Endothelial cell of umbilical vein (primary cell): ENCODE results near the gene CRYGN. TPM values are rescaled to one million over a fixed set of nuclear protein-coding genes. Genes with fewer than 3 reads are reported as not detected.

Source experiments
- BruUV-seq: library from RNA; stranded (reverse); fragments of 400-500 nt; replicated peaks from 2 replicates; lab custom pipeline; 2021; lab: Mats Ljungman, UMichigan
- CTCF ChIA-PET: fragments of 300-600, 350-600 bp; sonication (Branson Sonifier 250); formaldehyde crosslinking; loops from one replicate; lab custom pipeline; 2021; ENCODE audit warnings: antibody characterized with exemption, inconsistent platforms; lab: Charles Lee
- POLR2A ChIA-PET: fragments of 300-600, 350-600 bp; sonication (Branson Sonifier 250); formaldehyde crosslinking; loops from one replicate; lab custom pipeline; 2021; ENCODE audit warnings: antibody characterized with exemption, inconsistent platforms; lab: Charles Lee
- DNase-seq: peaks from one replicate; pipeline ENCODE4 v3.0.0-alpha.2; 2011; ENCODE audit warnings: low read depth, low spot score
- FAIRE-seq: peaks from 2 replicates; lab custom pipeline; 2011; peaks lifted over from hg19 to GRCh38; lab: Jason Lieb, UNC
- H2AFZ ChIP-seq: 2 replicates; pipeline ENCODE4 v1.6.0; 2012; ENCODE audit warnings: low read depth, low read length, control low read depth, inconsistent platforms
- H3K27ac ChIP-seq: 2 replicates; pipeline ENCODE4 v1.5.1; 2011; ENCODE audit warnings: low read depth, mild to moderate bottlenecking, control low read depth, low read length, moderate library complexity; ENCODE audit not compliant: insufficient read depth
- H3K27me3 ChIP-seq, 2 experiments: 2 replicates each; pipeline versions ENCODE4 v1.6.0 to v1.6.1; 2011; ENCODE audit warnings: low read length in 2 of 2, mixed read lengths in 1 of 2; ENCODE audit not compliant: control insufficient read depth in 2 of 2, insufficient read depth in 2 of 2
- H3K36me3 ChIP-seq, 2 experiments: 2 replicates in 1 of 2; 3 replicates in 1 of 2; pipeline ENCODE4 v1.5.1; 2011; ENCODE audit warnings: low read length in 2 of 2, mild to moderate bottlenecking in 1 of 2, moderate library complexity in 1 of 2; ENCODE audit not compliant: control insufficient read depth in 2 of 2, insufficient read depth in 2 of 2; ENCODE audit errors: extremely low read depth in 1 of 2
- H3K4me1 ChIP-seq: 3 replicates; pipeline ENCODE4 v1.5.1; 2011; ENCODE audit warnings: mild to moderate bottlenecking, low read length; ENCODE audit not compliant: control insufficient read depth, insufficient read depth; ENCODE audit errors: extremely low read depth
- H3K4me2 ChIP-seq: 2 replicates; pipeline ENCODE4 v1.6.1; 2011; ENCODE audit warnings: low read length, control low read depth, mixed read lengths; ENCODE audit not compliant: insufficient read depth
- H3K4me3 ChIP-seq, 3 experiments: fragments of 200-600 bp in 1 of 3; sonication (generic), shearing (Covaris generic) in 1 of 3; replicated peaks in 1 of 3; 2 replicates each; pipeline ENCODE4 v1.5.1; 2011 to 2016; ENCODE audit warnings: control low read depth in 3 of 3, low read length in 3 of 3, mild to moderate bottlenecking in 2 of 3, inconsistent platforms in 1 of 3, low read depth in 1 of 3, moderate library complexity in 1 of 3; ENCODE audit not compliant: insufficient read depth in 1 of 3
- H3K79me2 ChIP-seq: 2 replicates; pipeline ENCODE4 v1.6.0; 2012; ENCODE audit warnings: low read length, inconsistent platforms; ENCODE audit not compliant: control insufficient read depth, insufficient read depth
- H3K9ac ChIP-seq: replicated peaks from 2 replicates; pipeline ENCODE3; 2011; ENCODE audit warnings: low read length, control low read depth; ENCODE audit not compliant: insufficient read depth; ENCODE audit errors: extremely low read depth
- H3K9me1 ChIP-seq: replicated peaks from 3 replicates; pipeline ENCODE4 v1.6.0; 2011; ENCODE audit warnings: mild to moderate bottlenecking, low read length; ENCODE audit not compliant: control insufficient read depth, insufficient read depth; ENCODE audit errors: extremely low read depth
- H3K9me3 ChIP-seq: replicated peaks from 2 replicates; pipeline ENCODE4 v1.5.1; 2012; ENCODE audit warnings: low read length, inconsistent platforms; ENCODE audit not compliant: control insufficient read depth, insufficient read depth
- H4K20me1 ChIP-seq: replicated peaks from 2 replicates; pipeline ENCODE3; 2011; ENCODE audit warnings: mild to moderate bottlenecking, low read length; ENCODE audit not compliant: control insufficient read depth, insufficient read depth; ENCODE audit errors: extremely low read depth
- EZH2 ChIP-seq: IDR thresholded peaks from 2 replicates; pipeline ENCODE4 v1.6.1; 2012; ENCODE audit warnings: borderline replicate concordance, low read depth, mild to moderate bottlenecking, moderate library complexity, low read length, inconsistent platforms; ENCODE audit not compliant: severe bottlenecking
- FOS ChIP-seq: IDR thresholded peaks from 2 replicates; pipeline ENCODE4 v1.6.1; 2011; ENCODE audit warnings: mild to moderate bottlenecking, low read length, moderate library complexity, borderline replicate concordance; ENCODE audit not compliant: insufficient read depth
- GATA2 ChIP-seq: IDR thresholded peaks from 2 replicates; pipeline ENCODE4 v1.7.0; 2011; ENCODE audit warnings: low read depth, mild to moderate bottlenecking, moderate library complexity, mixed read lengths, low read length; ENCODE audit not compliant: insufficient read length, insufficient read depth
- JUN ChIP-seq: IDR thresholded peaks from 2 replicates; pipeline ENCODE4 v1.6.1; 2011; ENCODE audit warnings: borderline replicate concordance, low read depth; ENCODE audit not compliant: insufficient read length, insufficient read depth
- MYC ChIP-seq: IDR thresholded peaks from one replicate; pipeline ENCODE4 v1.6.1; 2011; ENCODE audit warnings: mild to moderate bottlenecking, low read depth, low read length
- POLR2A ChIP-seq: IDR thresholded peaks from 2 replicates; pipeline ENCODE4 v1.6.1; 2012; ENCODE audit warnings: low read depth, mild to moderate bottlenecking, control low read depth, low read length
- POLR2AphosphoS5 ChIP-seq: IDR thresholded peaks from 2 replicates; pipeline ENCODE4 v1.6.1; 2012; ENCODE audit warnings: low read depth, mild to moderate bottlenecking, control low read depth, low read length, moderate library complexity; ENCODE audit not compliant: insufficient read depth
- dilution Hi-C: fragments of 300-500 bp; cut with MboI; formaldehyde crosslinking; loops from one replicate; pipeline ENCODE4 v1.15.0; 2019; ENCODE audit warnings: low sequenced_read_pairs; ENCODE audit not compliant: extremely low pct_ligation_motif_present
- intact Hi-C: fragments of 100-400 bp; cut with micrococcal nuclease; formaldehyde crosslinking; loops from one replicate; pipeline ENCODE4 v1.10.0; 2022
- polyA plus RNA-seq, 4 experiments: library from polyadenylated mRNA; depleted of rRNA in 3 of 4; stranded (reverse) in 3 of 4; unstranded in 1 of 4; fragments of >200 nt; gene quantifications; 2 replicates each; pipeline versions ENCODE4 v1.2.1 to v1.2.3, GENCODE V29; 2011 to 2012; ENCODE audit warnings: missing spikeins in 1 of 4
- total RNA-seq: library from RNA; stranded (reverse); gene quantifications from 2 replicates; pipeline ENCODE4 v1.2.3, GENCODE V29; 2021
- TF ChIP-seq, protein P1 (sequence below): IDR thresholded peaks from 2 replicates; pipeline ENCODE4 v1.6.1; 2011; ENCODE audit not compliant: insufficient read depth, insufficient read length
- TF ChIP-seq, protein P2 (sequence below), 2 donors: IDR thresholded peaks; 1 replicate in 1 of 2; 2 replicates in 1 of 2; pipeline ENCODE4 v1.5.1; 2011; ENCODE audit warnings: low read length in 2 of 2, mild to moderate bottlenecking in 2 of 2, moderate library complexity in 2 of 2, control low read depth in 1 of 2, inconsistent platforms in 1 of 2, low read depth in 1 of 2; ENCODE audit not compliant: insufficient read depth in 1 of 2; ENCODE audit errors: extremely low read depth in 1 of 2

The CRYGN gene
- total and polyA plus RNA-seq, 2 donors (not counting 3 experiments of a cell fraction or from before 2014, with no cell fraction given): not detected

DNA sequence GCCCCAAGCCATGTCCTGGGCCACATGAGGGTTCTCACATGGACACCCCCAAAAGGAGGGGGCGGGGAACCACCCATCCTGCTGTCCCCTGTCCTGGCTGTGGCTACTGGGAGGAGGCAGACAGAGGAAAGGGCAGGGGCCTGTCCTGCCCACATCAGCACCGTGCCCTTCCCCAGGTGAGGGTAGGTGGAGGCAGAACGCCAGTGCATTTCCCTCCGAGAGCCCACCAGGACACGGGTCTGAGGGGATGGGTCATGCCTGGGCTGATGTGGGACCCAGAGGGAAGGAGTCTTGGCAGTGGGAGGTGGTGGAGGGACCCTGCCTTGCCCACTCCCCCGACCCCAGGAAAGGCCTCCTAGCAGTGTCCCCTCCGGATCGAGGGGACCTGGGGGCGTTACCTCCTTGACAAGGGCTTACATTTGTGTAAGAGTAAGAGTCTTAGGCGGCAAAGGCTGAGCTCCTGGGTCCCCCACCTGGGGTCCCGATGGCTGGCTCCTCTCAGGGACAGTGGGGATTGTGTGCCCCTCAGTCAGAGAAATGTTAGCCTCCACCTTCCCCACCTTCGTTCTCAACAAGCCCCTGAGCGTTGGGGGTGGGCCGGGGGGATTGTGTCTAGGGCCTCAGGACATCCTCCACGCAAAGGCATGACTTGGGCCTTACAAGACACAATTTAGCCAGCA is 6.1 kb downstream of the CRYGN start:
- Histone ChIP-seq H3K4me2 (no peak overlapping the region), H3K27me3 (peaks cover 3% of the 10 kb centered on the region in 2 experiments), H3K79me2 (no peaks in the 10 kb centered on the region), H3K4me1 (no peaks in the 10 kb centered on the region), H3K9me3 (no peaks in the 10 kb centered on the region), H4K20me1 (no peaks in the 10 kb centered on the region), H2AFZ (no peak overlapping the region), H3K9ac (no peak overlapping the region), H3K4me3 (no peak overlapping the region), H3K9me1 (no peaks in the 10 kb centered on the region), H3K36me3 (no peaks in the 10 kb centered on the region), H3K27ac (no peak overlapping the region)
- TF ChIP-seq, protein P1, sequence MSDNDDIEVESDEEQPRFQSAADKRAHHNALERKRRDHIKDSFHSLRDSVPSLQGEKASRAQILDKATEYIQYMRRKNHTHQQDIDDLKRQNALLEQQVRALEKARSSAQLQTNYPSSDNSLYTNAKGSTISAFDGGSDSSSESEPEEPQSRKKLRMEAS: no peak
- TF ChIP-seq GATA2: no peak
- no peak for TF ChIP-seq FOS
- no peak for TF ChIP-seq EZH2
- no peak for TF ChIP-seq POLR2A
- TF ChIP-seq JUN: no peak
- TF ChIP-seq, protein P2, sequence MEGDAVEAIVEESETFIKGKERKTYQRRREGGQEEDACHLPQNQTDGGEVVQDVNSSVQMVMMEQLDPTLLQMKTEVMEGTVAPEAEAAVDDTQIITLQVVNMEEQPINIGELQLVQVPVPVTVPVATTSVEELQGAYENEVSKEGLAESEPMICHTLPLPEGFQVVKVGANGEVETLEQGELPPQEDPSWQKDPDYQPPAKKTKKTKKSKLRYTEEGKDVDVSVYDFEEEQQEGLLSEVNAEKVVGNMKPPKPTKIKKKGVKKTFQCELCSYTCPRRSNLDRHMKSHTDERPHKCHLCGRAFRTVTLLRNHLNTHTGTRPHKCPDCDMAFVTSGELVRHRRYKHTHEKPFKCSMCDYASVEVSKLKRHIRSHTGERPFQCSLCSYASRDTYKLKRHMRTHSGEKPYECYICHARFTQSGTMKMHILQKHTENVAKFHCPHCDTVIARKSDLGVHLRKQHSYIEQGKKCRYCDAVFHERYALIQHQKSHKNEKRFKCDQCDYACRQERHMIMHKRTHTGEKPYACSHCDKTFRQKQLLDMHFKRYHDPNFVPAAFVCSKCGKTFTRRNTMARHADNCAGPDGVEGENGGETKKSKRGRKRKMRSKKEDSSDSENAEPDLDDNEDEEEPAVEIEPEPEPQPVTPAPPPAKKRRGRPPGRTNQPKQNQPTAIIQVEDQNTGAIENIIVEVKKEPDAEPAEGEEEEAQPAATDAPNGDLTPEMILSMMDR (IDR thresholded peaks at IDR 0.05; ENCODE audit: extremely low read depth in 1 of 2, insufficient read depth in 1 of 2, low read depth in 1 of 2, low read length in 2 of 2): no peak
- no peak for TF ChIP-seq MYC
- TF ChIP-seq POLR2AphosphoS5: no peak
- DNase-seq (no peak), FAIRE-seq (no peak)
- POLR2A ChIA-PET: no interaction called here
- BruUV-seq: no TSS peak
- CTCF ChIA-PET: interaction anchor here (0.6 to 1.2 kb wide), 2 partner anchors 14 to 64 kb away, joined by 3 to 4 read pairs; no protein-coding TSS in a partner anchor
- intact Hi-C loops (no loop called here), dilution Hi-C loops (no loop called here)
